Nephron (organoid): ENCODE results near the gene ENTPD3.

ENCODE experiments used
- H3K27ac Mint-ChIP-seq, 3 experiments: 2 replicates each; pipeline ENCODE4 v1.8.0; 2020; ENCODE audit warnings: mixed read lengths in 3 of 3, mild to moderate bottlenecking in 2 of 3, moderate library complexity in 1 of 3
- H3K27me3 Mint-ChIP-seq: 2 replicates; pipeline ENCODE4 v1.8.0; 2021; ENCODE audit warnings: low read depth, mild to moderate bottlenecking, moderate library complexity, mixed read lengths
- H3K36me3 Mint-ChIP-seq: 2 replicates; pipeline ENCODE4 v1.8.0; 2020; ENCODE audit warnings: low read depth, mixed read lengths
- H3K4me1 Mint-ChIP-seq: 2 replicates; pipeline ENCODE4 v1.8.0; 2020; ENCODE audit warnings: mixed read lengths
- H3K4me3 Mint-ChIP-seq, 3 experiments: 2 replicates each; pipeline ENCODE4 v1.8.0; 2020; ENCODE audit warnings: mild to moderate bottlenecking in 3 of 3, mixed read lengths in 3 of 3, moderate library complexity in 2 of 3
- H3K9me3 Mint-ChIP-seq: 2 replicates; pipeline ENCODE4 v1.8.0; 2020; ENCODE audit warnings: mixed read lengths
- TF ChIP-seq, protein P1 (sequence below), 3 experiments: fragments of 200-600 bp; sonication (generic); IDR thresholded peaks; one replicate each; pipeline ENCODE4 v1.5.0; 2021; ENCODE audit warnings: antibody characterized with exemption in 3 of 3; ENCODE audit not compliant: unreplicated experiment in 3 of 3

Gene ENTPD3

DNA sequence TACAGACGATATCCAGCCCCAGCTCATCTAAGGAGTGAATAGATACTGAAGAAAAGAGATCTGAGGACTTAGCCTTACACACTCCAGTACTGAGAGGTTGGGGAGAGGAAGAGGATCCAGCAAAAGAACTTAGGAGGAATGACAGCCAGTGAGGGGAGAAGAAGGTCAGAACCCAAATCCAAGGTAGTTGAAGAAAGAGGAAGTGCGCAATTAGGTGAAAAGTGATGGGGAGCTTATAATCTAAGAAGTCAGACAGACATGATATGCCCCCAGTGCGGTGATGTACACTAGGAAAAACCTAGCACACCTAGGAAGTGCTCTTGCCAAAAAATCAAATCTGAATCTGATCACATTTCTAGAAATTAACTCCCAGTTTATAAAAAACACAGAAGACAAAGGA is 20.6 kb downstream of the ENTPD3 start:
- no peaks in the 10 kb centered on the region for H3K9me3 Mint-ChIP-seq
- H3K27ac Mint-ChIP-seq = no peak overlapping the region
- no peaks in the 10 kb centered on the region for H3K36me3 Mint-ChIP-seq
- H3K4me3 Mint-ChIP-seq = no peak overlapping the region
- TF ChIP-seq, protein P1, sequence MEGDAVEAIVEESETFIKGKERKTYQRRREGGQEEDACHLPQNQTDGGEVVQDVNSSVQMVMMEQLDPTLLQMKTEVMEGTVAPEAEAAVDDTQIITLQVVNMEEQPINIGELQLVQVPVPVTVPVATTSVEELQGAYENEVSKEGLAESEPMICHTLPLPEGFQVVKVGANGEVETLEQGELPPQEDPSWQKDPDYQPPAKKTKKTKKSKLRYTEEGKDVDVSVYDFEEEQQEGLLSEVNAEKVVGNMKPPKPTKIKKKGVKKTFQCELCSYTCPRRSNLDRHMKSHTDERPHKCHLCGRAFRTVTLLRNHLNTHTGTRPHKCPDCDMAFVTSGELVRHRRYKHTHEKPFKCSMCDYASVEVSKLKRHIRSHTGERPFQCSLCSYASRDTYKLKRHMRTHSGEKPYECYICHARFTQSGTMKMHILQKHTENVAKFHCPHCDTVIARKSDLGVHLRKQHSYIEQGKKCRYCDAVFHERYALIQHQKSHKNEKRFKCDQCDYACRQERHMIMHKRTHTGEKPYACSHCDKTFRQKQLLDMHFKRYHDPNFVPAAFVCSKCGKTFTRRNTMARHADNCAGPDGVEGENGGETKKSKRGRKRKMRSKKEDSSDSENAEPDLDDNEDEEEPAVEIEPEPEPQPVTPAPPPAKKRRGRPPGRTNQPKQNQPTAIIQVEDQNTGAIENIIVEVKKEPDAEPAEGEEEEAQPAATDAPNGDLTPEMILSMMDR (IDR thresholded peaks at IDR 0.05; ENCODE audit: unreplicated experiment in 3 of 3) = no peak
- H3K4me1 Mint-ChIP-seq = no peaks in the 10 kb centered on the region
- H3K27me3 Mint-ChIP-seq = no peaks in the 10 kb centered on the region

DNA sequence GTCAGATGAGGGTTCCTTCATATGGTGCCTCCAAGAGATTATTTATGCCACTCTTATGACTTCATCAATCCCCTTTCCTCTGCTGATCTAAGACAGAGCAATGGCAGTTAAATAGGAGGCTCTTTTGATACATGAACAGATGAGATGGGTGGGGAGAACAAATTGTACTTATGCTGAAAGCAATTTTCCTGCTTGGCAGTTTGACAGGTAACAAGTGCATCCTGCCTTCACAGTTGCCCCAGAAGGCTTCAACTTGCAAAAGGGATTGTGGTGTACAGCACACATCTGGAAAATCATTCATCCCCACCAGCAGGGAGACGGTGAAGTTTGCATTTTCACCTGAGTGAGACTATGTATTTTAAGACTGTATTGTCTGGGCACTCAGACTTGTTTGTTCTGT is 27.3 kb downstream of the ENTPD3 start:
- H3K27ac Mint-ChIP-seq = no peak overlapping the region
- TF ChIP-seq, protein P1 (IDR thresholded peaks at IDR 0.05; ENCODE audit: unreplicated experiment in 3 of 3) = no peak
- H3K27me3 Mint-ChIP-seq = peaks cover 6% of the 10 kb centered on the region
- no peaks in the 10 kb centered on the region for H3K9me3 Mint-ChIP-seq
- no peaks in the 10 kb centered on the region for H3K36me3 Mint-ChIP-seq
- H3K4me1 Mint-ChIP-seq = no peaks in the 10 kb centered on the region
- H3K4me3 Mint-ChIP-seq = no peak overlapping the region

DNA sequence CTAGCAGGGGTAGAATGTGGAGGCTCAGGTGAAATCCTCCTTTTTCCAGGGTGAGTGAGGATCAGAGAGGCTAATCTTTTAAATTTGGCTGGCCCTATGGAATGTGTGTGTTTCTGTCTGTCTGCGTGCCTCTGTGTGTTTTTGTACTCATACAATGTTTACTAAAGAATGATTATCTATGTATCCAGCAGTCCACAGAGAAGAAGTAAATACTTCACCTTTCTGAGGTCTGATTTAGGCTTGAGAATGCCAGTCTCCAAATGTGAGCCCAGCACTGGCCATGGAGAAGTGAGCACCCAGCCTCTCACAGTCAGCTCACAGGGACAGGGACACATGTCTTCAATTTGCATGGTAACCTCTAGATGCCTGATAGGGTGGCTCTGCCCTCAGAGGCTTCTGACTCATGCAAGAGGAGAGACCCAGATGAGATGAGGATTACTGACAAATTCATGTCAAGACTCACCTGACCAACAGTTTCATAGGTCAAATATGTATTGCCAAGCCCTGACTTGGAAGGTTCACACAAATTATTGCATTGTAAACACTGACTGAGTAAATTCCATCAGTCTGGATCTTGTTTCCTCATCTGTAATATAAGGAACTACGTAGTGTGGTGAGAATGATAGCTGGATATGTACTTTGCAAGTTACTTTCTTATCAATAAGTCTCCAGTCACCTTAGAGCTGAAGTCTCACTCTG is 31.0 kb downstream of the ENTPD3 start:
- TF ChIP-seq, protein P1 (IDR thresholded peaks at IDR 0.05; ENCODE audit: unreplicated experiment in 3 of 3) = no peak
- Mint-ChIP-seq H3K4me1 (no peaks in the 10 kb centered on the region), H3K27ac (no peak overlapping the region), H3K36me3 (no peaks in the 10 kb centered on the region), H3K4me3 (no peak overlapping the region), H3K27me3 (peaks cover 6% of the 10 kb centered on the region), H3K9me3 (no peaks in the 10 kb centered on the region)

DNA sequence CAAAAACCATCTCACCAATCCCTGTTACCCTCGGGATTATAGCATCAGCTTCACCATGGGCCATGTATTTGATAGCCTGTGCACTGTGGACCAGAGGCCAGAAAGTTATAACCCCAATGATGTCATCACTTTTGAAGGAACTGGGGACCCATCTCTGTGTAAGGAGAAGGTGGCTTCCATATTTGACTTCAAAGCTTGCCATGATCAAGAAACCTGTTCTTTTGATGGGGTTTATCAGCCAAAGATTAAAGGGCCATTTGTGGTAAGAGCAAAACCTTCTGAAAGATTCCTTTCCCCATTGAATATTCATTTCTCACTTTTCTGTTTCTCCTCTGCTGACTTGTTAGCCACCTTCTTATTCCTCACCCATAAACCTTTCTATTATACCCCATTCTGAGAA is 35.9 kb downstream of the ENTPD3 start:
- Mint-ChIP-seq H3K9me3 (no peaks in the 10 kb centered on the region), H3K4me3 (no peak overlapping the region), H3K27me3 (peaks cover 2% of the 10 kb centered on the region), H3K4me1 (no peaks in the 10 kb centered on the region), H3K36me3 (no peaks in the 10 kb centered on the region), H3K27ac (no peak overlapping the region)
- TF ChIP-seq, protein P1 (IDR thresholded peaks at IDR 0.05; ENCODE audit: unreplicated experiment in 3 of 3) = no peak

DNA sequence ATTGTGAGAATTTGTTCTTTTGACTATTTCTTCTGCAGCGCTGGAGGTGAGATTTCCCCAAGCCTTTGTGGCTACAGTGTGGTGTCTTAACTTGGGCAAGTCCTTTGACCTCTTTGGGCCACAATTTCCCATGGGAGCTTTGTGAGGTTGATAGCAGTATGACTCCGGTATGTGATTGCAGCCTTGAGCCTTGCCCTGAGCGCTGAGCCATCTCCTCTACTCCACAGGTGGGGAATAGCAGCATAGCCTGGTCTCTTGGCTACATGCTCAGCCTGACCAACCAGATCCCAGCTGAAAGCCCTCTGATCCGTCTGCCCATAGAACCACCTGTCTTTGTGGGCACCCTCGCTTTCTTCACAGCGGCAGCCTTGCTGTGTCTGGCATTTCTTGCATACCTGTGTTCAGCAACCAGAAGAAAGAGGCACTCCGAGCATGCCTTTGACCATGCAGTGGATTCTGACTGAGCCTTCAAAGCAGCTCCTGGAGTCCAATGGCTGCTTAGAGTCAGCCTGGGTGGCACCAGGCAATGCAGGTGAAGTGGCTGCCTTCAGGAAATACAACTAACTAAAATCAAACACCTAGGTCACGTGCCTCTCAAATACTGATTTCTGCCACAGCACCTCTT is 40.2 kb downstream of the ENTPD3 start:
- Mint-ChIP-seq H3K4me3 (no peak overlapping the region), H3K27me3 (no peaks in the 10 kb centered on the region), H3K9me3 (no peaks in the 10 kb centered on the region), H3K36me3 (no peaks in the 10 kb centered on the region), H3K4me1 (no peaks in the 10 kb centered on the region), H3K27ac (no peak overlapping the region)
- TF ChIP-seq, protein P1 (IDR thresholded peaks at IDR 0.05; ENCODE audit: unreplicated experiment in 3 of 3) = no peak

DNA sequence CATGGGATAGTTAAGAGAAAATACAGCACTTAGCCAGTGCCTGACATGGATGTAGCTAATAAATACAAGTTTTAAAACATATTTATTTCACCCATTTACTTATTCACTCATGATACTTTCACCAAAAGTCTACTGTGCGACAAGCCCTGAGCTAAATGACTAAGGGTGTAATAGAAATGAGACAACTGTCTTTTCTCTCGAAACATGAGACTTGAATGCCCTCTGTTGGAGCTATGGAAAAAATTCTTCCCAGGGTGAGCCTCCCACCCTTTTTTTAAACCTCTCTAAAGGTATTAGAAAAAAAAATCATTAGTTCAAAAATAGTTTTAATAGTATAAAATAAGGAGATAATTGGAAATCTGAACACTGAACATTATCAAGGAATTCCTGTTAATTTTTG is 45.8 kb downstream of the ENTPD3 start:
- TF ChIP-seq, protein P1 (IDR thresholded peaks at IDR 0.05; ENCODE audit: unreplicated experiment in 3 of 3) = no peak
- H3K27me3 Mint-ChIP-seq = no peaks in the 10 kb centered on the region
- no peak overlapping the region for H3K4me3 Mint-ChIP-seq
- H3K9me3 Mint-ChIP-seq = no peaks in the 10 kb centered on the region
- H3K36me3 Mint-ChIP-seq = no peaks in the 10 kb centered on the region
- no peaks in the 10 kb centered on the region for H3K4me1 Mint-ChIP-seq
- no peak overlapping the region for H3K27ac Mint-ChIP-seq
